Measurements from ENCODE around the gene EIF4B. TPM values are rescaled to one million over a fixed set of nuclear protein-coding genes. Genes with fewer than 3 reads are reported as not detected.

The EIF4B gene
- total RNA-seq, 2 donors from 2014 or later: 279 to 338 TPM

DNA sequence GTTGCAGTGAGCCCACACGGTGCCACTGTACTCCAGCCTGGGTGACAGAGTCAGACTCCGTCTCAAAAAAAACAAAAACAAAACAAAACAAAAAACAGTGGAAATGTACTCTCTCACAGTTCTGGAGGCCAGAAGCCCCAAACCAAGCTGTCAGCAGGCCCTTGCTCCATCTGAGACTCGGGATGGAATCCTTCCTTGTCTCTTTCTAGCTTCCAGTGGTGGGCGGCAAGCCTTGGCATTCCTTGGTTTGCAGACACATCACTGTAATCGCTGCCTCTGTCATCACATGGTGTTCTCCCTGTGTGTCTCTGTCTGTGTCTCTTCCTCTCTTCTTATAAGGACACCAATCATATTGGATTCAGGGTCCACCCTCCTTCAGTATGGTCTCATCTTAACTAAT, 50.0 kb downstream of the EIF4B start:
- Histone ChIP-seq H3K4me1 (ENCODE audit: control insufficient read depth in 1 of 2, low read depth in 2 of 2) (peaks cover 28 to 59% of the 10 kb centered on the region in 2 donors), H3K4me3 (no peak overlapping the region), H3K27ac (no peak overlapping the region), H3K9me3 (no peaks in the 10 kb centered on the region), H3K36me3 (peaks cover 63% of the 10 kb centered on the region), H3K27me3 (replicated peaks; ENCODE audit: insufficient read depth) (no peaks in the 10 kb centered on the region)
- DNase-seq (ENCODE audit: low spot score) (no peak), ATAC-seq (ENCODE audit: insufficient number of reproducible peaks, low FRiP score, low read depth) (no peak)
- TF ChIP-seq, protein P1, sequence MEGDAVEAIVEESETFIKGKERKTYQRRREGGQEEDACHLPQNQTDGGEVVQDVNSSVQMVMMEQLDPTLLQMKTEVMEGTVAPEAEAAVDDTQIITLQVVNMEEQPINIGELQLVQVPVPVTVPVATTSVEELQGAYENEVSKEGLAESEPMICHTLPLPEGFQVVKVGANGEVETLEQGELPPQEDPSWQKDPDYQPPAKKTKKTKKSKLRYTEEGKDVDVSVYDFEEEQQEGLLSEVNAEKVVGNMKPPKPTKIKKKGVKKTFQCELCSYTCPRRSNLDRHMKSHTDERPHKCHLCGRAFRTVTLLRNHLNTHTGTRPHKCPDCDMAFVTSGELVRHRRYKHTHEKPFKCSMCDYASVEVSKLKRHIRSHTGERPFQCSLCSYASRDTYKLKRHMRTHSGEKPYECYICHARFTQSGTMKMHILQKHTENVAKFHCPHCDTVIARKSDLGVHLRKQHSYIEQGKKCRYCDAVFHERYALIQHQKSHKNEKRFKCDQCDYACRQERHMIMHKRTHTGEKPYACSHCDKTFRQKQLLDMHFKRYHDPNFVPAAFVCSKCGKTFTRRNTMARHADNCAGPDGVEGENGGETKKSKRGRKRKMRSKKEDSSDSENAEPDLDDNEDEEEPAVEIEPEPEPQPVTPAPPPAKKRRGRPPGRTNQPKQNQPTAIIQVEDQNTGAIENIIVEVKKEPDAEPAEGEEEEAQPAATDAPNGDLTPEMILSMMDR (IDR thresholded peaks at IDR 0.05): no peak

DNA sequence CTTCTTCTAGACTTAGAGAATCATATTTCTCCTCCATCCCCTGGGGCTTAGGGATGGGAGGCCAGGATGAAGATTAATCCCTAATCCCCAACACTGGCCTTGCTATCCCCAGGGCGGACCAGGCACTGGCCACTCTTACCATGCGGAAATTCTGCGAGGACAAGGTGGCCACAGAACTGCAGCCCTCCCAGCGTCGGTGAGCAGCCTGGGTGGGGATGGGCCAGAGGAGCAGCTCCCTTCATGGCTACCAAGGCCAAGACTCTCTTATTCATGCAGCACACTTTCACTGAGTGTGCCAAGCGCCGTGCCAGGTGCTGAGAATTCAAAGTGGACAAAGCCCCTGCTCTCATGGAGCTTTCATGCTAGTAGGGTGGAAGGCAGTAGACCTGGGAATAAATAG, 50.6 kb downstream of the EIF4B start:
- Histone ChIP-seq H3K4me1 (ENCODE audit: control insufficient read depth in 1 of 2, low read depth in 2 of 2) (peaks cover 22 to 59% of the 10 kb centered on the region in 2 donors), H3K36me3 (peaks cover 65% of the 10 kb centered on the region), H3K4me3 (no peak overlapping the region), H3K9me3 (no peaks in the 10 kb centered on the region), H3K27me3 (replicated peaks; ENCODE audit: insufficient read depth) (no peaks in the 10 kb centered on the region), H3K27ac (no peak overlapping the region)
- DNase-seq (ENCODE audit: low spot score) (no peak), ATAC-seq (ENCODE audit: insufficient number of reproducible peaks, low FRiP score, low read depth) (no peak)
- TF ChIP-seq, protein P1 (IDR thresholded peaks at IDR 0.05): no peak

DNA sequence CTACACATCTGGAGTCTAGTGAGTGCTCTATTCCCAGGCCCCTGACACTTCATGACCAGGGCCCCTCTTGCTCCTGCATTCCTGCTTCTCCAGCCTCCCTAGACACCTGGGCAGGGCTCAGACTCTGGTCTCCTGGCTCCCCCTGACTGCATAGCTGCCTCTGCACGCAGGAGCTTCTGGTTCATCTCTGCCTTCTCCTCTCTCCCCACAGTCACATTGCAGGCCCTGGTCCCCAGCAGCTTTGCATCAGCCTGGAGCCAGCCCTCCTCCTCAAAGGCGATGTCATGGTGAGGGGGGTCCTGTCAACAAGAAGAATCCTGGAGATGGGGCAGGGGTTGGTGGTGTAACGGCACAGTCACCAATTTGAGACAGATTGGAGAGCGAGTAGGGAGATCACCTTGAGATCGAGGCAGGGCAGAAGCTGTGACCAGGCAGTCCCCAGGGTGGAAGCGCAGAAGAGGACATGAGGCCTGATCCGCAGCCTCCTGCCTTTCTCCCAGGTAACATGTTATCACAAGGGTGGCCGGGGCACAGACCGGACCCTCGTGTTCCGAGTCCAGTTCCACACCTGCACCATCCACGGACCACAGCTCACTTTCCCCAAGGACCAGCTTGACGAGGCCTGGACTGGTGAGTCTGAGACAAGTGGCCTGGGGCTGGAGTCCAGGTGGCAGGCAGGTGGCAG, 51.7 kb downstream of the EIF4B start:
- peaks cover 71% of the 10 kb centered on the region for H3K36me3 ChIP-seq
- H3K9me3 ChIP-seq: no peaks in the 10 kb centered on the region
- ATAC-seq (ENCODE audit: insufficient number of reproducible peaks, low FRiP score, low read depth): no peak
- DNase-seq (ENCODE audit: low spot score): no peak
- no peaks in the 10 kb centered on the region for H3K27me3 ChIP-seq (replicated peaks; ENCODE audit: insufficient read depth)
- H3K4me1 ChIP-seq (ENCODE audit: control insufficient read depth in 1 of 2, low read depth in 2 of 2): peaks cover 18 to 62% of the 10 kb centered on the region in 2 donors
- H3K4me3 ChIP-seq: no peak overlapping the region
- peak overlapping the region in 1 of 2 donors; percentile 27 for H3K27ac ChIP-seq
- TF ChIP-seq, protein P1 (IDR thresholded peaks at IDR 0.05): no peak

DNA sequence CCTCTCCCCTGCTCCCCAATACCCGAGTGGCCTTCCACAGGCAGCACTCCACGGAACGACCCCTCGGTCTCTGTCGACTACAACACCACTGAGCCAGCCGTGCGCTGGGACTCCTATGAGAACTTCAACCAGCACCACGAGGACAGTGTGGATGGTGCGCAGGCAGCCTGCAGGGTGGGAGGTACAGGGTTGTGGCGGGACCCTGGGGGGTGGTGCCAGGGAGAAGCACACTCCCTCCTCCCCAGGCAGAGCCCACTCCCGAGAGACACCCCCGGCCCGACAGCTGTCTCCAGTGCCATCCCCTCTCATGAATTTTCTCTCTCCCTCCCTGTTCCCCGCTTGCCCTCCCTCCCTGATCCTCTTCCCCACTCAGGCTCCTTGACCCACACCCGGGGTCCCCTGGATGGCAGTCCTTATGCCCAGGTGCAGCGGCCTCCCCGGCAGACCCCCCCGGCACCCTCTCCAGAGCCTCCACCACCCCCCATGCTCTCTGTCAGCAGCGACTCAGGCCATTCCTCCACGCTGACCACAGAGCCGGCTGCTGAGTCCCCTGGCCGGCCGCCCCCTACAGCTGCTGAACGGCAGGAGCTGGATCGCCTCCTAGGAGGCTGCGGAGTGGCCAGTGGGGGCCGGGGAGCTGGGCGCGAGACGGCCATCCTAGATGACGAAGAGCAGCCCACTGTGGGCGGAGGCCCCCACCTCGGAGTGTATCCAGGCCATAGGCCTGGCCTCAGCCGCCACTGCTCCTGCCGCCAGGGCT, 52.6 kb downstream of the EIF4B start:
- H3K4me1 ChIP-seq (ENCODE audit: control insufficient read depth in 1 of 2, low read depth in 2 of 2): peaks cover 16 to 62% of the 10 kb centered on the region in 2 donors
- no peak overlapping the region for H3K4me3 ChIP-seq
- peaks cover 77% of the 10 kb centered on the region for H3K36me3 ChIP-seq
- peak overlapping the region; percentile 8 to 84 for H3K27ac ChIP-seq
- TF ChIP-seq, protein P1 (IDR thresholded peaks at IDR 0.05): no peak
- no peaks in the 10 kb centered on the region for H3K27me3 ChIP-seq (replicated peaks; ENCODE audit: insufficient read depth)
- ATAC-seq (ENCODE audit: insufficient number of reproducible peaks, low FRiP score, low read depth) (no peak), DNase-seq (ENCODE audit: low spot score) (no peak)
- no peaks in the 10 kb centered on the region for H3K9me3 ChIP-seq

DNA sequence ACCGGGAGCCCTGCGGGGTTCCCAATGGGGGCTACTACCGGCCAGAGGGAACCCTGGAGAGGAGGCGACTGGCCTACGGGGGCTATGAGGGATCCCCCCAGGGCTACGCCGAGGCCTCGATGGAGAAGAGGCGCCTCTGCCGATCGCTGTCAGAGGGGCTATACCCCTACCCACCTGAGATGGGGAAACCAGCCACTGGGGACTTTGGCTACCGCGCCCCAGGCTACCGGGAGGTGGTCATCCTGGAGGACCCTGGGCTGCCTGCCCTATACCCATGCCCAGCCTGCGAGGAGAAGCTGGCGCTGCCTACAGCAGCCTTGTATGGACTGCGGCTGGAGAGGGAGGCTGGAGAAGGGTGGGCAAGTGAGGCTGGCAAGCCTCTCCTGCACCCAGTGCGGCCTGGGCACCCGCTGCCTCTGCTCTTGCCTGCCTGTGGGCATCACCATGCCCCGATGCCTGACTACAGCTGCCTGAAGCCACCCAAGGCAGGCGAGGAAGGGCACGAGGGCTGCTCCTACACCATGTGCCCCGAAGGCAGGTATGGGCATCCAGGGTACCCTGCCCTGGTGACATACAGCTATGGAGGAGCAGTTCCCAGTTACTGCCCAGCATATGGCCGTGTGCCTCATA, 53.3 kb downstream of the EIF4B start:
- Histone ChIP-seq H3K4me1 (ENCODE audit: control insufficient read depth in 1 of 2, low read depth in 2 of 2) (peaks cover 16 to 67% of the 10 kb centered on the region in 2 donors), H3K36me3 (peaks cover 79% of the 10 kb centered on the region), H3K27ac (peak overlapping the region; percentile 8 to 84), H3K4me3 (no peak overlapping the region), H3K9me3 (no peaks in the 10 kb centered on the region), H3K27me3 (replicated peaks; ENCODE audit: insufficient read depth) (no peaks in the 10 kb centered on the region)
- TF ChIP-seq, protein P1 (IDR thresholded peaks at IDR 0.05): no peak
- ATAC-seq (ENCODE audit: insufficient number of reproducible peaks, low FRiP score, low read depth) (no peak), DNase-seq (ENCODE audit: low spot score) (no peak)
